HG03159 (cell line): ENCODE results near the gene SPAAR.
"Not testable (repeated sequence)": the region's sequence is repeated elsewhere in the genome, so short reads cannot be mapped to it uniquely, and the experiment has no call there.

Experiments
- ATAC-seq: cut with Tn5 transposase; IDR thresholded peaks from one replicate; pipeline ENCODE4 v1.9.1; 2021; ENCODE audit warnings: mild to moderate bottlenecking, moderate library complexity; ENCODE audit not compliant: unreplicated experiment

The SPAAR gene, protein sequence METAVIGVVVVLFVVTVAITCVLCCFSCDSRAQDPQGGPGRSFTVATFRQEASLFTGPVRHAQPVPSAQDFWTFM

GRCh38 chr9:35909274-35909673 lies at the start of gene SPAAR:
Gene SPAAR, plus strand, starts transcription at chr9:35909490. Its CDS starts 974 bp downstream, at chr9:35910464.
- no peak for ATAC-seq

GRCh38 chr9:35859990-35860339 lies 49.3 kb upstream of the SPAAR start:
- ATAC-seq: no peak

- ATAC-seq: no peak
Measured at GRCh38 chr9:35861161-35861897, 48.0 kb upstream of the SPAAR start.

DNA sequence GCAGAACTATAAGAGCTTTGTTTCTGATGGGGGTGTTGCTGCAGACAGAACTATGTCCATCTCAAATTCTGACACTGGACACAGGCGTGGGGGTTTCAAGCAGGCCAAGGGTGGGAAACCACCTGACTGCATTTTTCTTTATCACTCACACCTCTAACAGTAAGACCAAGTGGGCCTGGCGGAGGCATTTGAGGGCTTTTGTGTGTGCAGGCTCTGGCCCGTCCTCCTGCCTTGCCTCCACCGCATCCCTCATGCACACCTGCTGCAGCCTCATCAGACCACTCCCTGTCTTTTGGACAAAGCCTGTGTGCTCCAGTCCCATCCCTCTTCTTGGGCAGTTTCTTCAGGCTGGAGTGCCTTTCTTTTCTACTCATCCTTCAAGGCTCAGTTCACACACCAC lies 47.0 kb upstream of the SPAAR start:
- ATAC-seq: no peak

DNA sequence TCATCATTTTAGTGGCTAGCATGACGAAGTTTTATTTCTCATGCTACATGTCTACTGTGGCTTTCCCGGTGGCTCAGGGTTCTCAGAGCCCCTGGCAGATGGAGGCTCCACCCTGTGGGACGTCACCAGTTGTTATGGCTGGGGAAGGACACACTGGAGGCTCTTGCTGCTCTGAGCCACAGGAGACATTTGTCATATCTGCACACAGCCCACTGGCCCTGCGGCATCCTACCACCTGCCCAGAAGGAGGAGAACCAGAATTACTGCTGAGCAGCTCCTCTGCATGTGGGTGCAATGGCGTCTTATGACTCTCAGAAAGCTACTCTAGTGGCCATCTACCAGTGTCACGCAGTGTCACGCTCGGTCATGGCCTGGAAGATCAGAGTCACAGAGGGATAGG lies 45.7 kb upstream of the SPAAR start:
- no peak for ATAC-seq

DNA sequence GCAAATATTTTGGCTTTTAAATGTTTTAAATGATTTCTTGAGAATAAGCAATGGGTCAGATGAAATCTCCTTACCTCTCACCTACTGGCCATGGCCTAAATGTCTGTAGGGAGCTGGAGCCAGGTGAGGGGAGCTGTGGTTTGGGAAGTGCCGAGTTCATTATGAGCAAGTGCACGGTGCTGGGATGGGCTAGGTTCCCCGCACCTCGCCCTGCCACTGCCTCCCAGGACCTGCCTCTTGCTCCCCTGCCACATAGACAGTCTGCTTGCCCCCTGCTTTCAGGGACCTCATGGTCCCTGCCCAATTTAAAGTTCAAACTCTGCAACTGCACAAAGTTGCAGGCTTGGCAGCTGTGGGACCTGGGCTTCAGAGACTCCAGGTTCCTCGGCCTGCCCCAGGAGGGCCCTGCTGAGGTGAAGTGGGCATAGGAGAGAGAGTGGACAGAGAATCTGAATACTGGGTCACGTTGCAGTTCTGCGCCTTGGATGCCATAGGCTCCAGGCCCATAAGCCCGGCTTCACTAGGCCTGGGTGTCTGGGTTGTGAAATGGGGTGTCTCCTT lies 44.5 kb upstream of the SPAAR start:
- no peak for ATAC-seq

GRCh38 chr9:35867538-35867937 lies 41.8 kb upstream of the SPAAR start:
- ATAC-seq: no peak

DNA sequence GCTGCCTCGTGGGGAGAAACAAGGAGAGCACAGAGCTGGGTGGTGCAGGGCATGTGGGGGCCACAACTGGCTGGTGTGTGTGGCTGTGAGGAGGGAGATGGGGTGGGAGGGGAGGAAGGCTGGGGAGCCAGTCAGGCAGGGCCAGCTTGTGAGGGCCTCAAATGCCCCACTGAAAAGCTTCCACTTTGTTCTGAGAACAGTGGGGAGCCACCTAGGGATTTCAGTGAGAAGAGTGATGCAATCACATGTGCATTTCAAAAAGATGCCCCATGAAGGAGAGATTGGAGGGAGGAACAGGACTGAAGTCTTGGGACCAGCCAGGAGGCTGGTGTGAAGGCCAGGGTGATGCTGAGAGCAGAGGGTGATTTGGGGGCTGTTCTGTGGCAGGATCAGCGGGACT lies 40.4 kb upstream of the SPAAR start:
- ATAC-seq: no peak

DNA sequence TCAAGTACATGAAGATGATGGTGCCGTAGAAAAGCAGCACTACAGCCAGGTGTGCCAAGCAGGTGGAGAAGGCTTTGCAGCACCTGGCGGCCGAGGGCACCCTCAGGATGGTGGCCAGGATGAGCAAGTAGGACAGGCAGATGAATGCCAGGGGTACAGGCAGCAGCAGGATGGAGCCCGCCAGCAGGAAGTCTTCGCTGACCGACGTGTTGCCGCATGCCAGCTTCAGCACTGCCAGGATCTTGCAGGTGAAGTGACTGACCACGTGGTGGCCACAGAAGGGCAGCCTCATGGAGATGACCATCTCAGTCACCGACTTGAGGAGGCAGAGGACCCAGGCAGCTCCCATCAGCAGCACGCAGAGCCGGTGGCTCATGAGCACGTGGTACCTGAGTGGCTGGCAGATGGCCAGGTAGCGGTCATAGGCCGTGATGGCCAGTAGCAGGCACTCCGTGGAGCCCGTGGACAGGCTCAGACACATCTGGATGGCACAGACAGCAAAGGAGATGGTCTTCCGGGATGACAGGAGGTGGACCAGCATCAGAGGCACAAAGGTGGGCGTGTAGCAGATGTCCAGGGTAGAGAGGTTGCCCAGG lies 39.6 kb upstream of the SPAAR start:
- no peak for ATAC-seq

GRCh38 chr9:35870351-35870923 lies 38.9 kb upstream of the SPAAR start, which contains the start of gene OR13J1:
Gene OR13J1, minus strand, starts transcription at chr9:35870401. Its CDS starts 0 bp downstream, at chr9:35870401.
- no peak for ATAC-seq

GRCh38 chr9:35871545-35871944 lies 37.7 kb upstream of the SPAAR start:
- no peak for ATAC-seq

DNA sequence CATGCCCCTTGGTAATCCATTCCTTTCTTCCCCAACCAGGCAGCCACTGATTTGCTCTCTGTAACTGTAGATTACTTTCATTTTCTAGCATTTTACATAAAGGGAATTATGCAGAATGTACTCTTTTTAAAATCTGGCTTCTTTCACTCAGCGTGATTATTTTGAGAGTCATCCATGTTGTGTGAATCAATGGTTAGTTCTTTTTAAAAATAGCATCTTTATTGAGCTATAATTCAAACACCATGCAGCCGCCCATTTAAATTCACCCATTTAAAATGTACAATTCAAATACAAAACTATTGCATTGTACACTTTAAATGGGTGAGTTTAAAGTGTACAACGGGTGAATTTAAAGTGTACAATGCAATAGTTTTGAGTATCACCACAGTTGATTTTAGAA lies 36.8 kb upstream of the SPAAR start:
- ATAC-seq: no peak

DNA sequence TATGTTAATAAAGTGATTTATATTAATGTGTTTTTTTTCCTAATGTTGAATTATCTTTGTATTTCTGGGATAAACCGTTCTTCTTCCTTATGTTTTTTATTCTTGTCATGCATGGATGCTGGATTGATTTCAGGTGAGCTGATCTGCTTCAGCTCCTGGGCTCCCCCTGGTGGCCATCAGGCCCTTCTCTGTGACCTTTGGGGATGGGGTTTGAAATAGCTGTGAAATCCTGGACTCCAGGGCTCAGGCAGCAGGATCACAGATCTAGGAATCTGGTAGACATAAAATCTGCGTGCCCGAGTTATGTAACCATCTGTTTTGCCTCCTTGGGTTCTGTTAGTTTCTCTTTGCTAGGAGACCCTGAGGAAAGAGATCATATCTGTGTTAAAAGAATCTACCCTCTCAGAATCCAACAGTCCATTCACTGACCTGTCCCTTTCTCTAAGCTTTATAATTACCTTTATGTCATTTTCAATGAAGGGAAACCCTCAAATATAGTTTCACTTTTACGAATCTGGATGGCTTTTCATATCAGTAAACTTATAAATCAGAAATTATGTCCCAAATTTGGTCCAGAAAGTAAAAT lies 26.9 kb upstream of the SPAAR start:
- ATAC-seq: no peak

- ATAC-seq: no peak
Measured at GRCh38 chr9:35882996-35883395, 26.3 kb upstream of the SPAAR start.

DNA sequence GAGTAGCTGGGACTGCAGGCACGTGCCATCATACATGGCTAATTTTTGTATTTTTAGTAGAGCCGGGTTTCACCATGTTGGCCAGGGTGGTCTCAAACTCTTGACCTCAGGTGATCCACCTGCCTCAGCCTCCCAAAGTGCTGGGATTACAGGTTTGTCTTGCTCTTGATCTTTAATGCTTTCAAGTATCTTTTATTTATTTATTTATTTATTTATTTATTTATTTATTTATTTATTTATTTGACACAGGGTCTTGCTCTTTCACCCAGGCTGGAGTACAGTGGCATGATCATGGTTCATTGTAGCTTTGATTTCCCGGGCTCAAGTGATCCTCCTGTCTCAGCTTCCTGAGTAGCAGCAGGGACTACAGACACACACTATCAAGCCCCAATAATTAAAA lies 24.4 kb upstream of the SPAAR start:
- not testable (repeated sequence) for ATAC-seq

DNA sequence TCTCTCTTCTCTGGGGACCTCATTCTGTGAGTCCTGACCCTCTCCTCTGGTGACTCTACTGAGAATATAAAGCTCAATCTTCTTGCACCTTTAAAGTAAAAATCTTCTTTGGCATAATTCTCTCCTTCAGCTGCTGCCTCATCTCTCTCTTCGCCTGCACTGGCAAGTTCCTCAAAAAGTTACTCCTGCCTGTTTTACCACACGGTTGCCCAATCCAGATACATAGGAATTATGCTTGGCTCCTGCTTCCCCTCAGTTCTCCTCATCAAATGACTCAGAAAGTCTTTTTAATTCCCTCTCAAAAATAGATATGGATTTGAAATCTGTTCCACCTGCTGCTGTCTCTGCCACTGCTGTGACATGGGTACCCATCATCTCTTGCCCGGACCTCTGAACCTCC lies 17.6 kb upstream of the SPAAR start:
- no peak for ATAC-seq

GRCh38 chr9:35892051-35892450 lies 17.2 kb upstream of the SPAAR start:
- no peak for ATAC-seq

DNA sequence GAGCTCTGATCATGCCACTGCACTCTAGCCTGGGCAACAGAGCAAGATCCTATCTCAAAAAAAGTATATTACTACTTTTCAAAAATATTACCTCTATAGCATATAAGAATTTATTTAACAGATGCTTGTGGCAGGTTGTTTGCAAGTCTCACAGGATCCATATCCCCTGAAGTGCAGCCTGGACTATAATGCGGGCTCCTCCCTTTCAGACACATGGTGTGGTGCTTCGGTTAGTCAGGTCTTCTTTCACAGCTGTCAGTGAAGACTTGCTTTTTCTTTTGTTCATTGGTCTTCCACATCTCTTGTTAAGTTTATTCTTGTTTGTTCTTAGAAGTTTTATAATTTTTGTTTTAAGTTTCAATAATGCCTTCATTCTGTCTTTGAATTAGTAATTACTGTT lies 12.7 kb upstream of the SPAAR start:
- ATAC-seq: no peak

- ATAC-seq: not testable (repeated sequence)
Measured at GRCh38 chr9:35897376-35898099, 11.8 kb upstream of the SPAAR start.

- ATAC-seq: no peak
Measured at GRCh38 chr9:35898337-35898736, 11.0 kb upstream of the SPAAR start.

- no peak for ATAC-seq
Measured at GRCh38 chr9:35899021-35899420, 10.3 kb upstream of the SPAAR start.
